Epithelial cell of esophagus (primary cell): ENCODE results near the gene RGS12.

Source experiments
- DNase-seq: peaks from one replicate; pipeline ENCODE4 v3.0.0; 2010; ENCODE audit warnings: low read depth
- H3K4me3 ChIP-seq: 2 replicates; pipeline ENCODE4 v1.5.1; 2011; ENCODE audit warnings: mild to moderate bottlenecking, low read length, control low read depth
- TF ChIP-seq, protein P1 (sequence below): IDR thresholded peaks from 2 replicates; pipeline ENCODE4 v1.5.1; 2011; ENCODE audit warnings: low read depth, mild to moderate bottlenecking, low read length, control low read depth, inconsistent platforms; ENCODE audit not compliant: insufficient read depth; ENCODE audit errors: missing control alignments

Gene RGS12

DNA sequence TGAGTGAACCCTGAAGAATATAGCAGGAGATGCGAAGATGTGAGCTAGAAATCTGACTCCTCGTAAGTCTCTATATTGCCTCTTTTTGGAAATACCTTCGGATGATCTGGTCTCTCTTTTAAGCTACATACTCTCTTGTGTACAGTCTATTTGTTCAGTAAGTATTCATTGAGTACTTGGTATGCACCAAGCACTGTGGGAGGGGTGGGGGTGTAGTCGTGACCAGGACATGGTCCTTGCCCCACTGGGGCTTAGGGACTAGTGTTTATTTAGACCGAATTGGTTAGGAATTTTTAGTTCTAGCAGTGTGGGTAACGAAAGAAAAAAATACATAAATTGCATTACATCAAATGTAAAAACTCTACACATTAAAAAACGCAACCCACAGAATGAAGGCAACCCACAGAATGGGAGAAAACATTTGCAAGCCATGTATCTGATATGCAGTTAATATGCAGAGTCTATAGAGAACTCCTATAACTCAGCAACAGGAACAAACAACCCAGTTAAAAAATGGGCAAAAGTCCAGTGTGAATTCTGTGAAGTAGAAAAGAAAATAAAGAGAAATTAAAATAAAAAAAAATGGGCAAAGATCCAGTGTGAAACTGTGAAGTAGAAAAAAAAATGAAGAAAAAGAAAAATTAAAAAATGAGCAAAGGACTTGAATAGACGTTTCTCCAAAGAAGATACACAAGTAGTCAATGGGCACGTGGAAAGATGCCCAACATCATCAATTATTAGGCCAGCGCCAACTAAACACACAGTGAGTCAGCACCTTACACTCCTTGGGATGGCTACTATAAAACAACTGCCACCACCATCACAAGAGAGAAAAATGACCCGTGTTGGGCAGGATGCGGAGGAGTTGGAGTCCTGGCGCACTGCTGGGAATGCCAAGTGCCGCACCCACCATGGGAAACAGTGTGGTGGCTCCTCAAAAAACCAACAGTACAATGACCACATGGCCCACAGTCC is 43.8 kb downstream of the RGS12 start:
- no peak overlapping the region for H3K4me3 ChIP-seq
- DNase-seq: no peak
- TF ChIP-seq, protein P1, sequence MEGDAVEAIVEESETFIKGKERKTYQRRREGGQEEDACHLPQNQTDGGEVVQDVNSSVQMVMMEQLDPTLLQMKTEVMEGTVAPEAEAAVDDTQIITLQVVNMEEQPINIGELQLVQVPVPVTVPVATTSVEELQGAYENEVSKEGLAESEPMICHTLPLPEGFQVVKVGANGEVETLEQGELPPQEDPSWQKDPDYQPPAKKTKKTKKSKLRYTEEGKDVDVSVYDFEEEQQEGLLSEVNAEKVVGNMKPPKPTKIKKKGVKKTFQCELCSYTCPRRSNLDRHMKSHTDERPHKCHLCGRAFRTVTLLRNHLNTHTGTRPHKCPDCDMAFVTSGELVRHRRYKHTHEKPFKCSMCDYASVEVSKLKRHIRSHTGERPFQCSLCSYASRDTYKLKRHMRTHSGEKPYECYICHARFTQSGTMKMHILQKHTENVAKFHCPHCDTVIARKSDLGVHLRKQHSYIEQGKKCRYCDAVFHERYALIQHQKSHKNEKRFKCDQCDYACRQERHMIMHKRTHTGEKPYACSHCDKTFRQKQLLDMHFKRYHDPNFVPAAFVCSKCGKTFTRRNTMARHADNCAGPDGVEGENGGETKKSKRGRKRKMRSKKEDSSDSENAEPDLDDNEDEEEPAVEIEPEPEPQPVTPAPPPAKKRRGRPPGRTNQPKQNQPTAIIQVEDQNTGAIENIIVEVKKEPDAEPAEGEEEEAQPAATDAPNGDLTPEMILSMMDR: no peak

DNA sequence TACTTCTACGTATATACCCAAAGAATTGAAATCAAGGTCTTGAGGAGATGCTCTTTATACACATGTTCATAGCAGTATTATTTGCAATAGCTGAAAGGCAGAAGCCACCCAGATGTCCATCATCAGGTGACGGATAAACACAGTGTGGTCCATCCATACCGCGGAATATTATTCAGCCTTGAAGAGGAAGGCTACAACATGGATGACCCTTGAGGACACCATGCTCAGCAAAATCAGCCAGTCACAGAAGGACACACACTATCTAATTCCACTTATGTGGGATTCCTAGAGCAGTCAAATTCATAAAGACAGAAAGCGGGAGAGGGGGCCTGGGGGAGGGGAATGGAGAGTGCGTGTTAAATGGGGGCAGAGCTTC is 44.5 kb downstream of the RGS12 start:
- no peak for DNase-seq
- TF ChIP-seq, protein P1: no peak
- no peak overlapping the region for H3K4me3 ChIP-seq

DNA sequence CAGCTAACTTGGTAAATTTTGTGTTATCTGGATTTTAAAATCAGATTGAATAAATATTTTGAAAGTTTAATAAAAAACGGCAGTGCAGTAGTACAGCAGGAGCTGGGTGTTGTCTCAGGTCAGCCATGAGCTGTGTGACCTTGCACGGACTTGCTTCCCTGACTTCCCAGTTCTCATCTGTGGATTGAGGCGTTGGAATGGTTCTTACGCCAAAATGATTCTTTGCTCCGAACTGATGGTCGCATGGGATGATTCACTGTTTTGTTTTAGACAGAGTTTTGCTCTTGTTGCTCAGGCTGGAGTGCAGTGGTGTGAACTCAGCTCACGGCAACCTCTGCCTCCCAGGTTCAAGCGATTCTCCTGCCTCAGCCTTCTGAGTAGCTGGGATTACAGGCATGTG is 45.0 kb downstream of the RGS12 start:
- H3K4me3 ChIP-seq: no peak overlapping the region
- TF ChIP-seq, protein P1: no peak
- no peak for DNase-seq

DNA sequence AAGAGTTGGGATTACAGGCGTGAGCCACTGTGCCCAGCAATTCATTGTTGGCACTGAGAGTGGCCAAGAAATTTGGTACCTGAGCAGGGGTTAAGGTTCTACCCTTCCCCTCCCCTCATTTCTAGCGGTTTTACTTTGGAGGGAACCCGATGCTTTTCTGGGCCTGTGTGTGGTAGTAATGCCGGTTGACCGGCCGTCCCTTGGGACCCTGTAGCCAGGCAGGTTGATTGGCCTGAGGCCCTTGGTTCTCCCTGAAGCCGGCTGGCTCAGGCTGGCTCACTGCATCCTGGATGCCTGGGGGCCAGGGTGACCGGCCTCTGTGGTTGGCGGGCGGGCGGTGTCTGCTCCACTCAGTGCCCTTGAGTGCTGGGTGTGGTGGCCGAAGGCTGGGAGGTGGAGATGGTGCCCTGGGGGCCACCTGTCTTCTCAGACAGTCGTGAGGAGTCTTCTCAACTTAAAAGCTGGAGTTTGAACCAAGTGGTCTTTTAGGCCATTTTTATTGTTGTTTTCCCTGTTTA is 45.6 kb downstream of the RGS12 start:
- DNase-seq: no peak
- no peak overlapping the region for H3K4me3 ChIP-seq
- TF ChIP-seq, protein P1: no peak

DNA sequence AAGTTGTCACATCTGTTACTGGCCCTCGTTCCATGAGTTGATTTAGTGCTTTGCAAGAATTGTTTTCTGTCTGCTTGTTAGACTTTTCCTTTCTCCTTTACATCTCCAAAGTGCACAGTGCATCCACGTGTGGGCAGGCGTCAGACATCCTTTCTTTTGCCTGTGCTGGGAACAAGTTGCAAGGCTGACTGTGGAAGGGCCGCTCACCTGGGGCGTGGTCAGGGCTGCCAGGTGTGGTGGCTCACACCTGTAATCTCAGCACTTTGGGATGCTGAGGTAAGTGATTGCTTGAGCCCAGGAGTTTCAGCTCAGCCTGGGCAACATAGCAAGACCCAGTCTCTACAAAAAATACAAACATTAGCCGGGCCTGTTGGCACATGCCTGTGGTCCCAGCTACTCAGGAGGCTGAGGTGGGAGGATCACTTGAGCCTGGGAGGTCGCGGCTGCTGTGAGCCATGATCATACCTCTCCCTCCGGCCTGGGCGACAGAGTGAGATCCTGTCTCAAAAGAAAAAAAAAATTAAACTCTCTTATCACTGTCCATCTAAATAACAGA is 46.2 kb downstream of the RGS12 start:
- H3K4me3 ChIP-seq: no peak overlapping the region
- no peak for DNase-seq
- TF ChIP-seq, protein P1: no peak

DNA sequence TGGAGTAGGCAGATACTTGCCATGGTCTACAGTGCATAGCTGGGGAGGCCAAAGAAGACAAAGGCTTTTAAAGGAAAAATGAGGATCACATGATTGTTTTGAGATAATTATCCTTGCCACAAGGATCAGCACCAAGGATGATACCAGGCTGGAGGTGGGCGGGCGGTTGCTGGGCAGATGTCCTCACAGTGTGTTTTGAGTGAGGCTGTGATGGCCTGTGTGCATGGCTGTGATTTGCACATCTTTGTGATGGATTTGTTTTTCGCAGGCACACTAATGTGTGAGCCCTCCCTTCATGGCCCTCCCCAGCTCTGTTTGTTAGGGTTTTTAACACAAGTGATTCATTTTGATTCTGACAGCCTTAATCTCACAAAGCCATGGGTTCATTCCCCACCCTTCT is 46.8 kb downstream of the RGS12 start:
- TF ChIP-seq, protein P1: no peak
- no peak for DNase-seq
- no peak overlapping the region for H3K4me3 ChIP-seq
